Head of caudate nucleus (tissue), 42 donors: Measurements from ENCODE around the gene HOXD11.

Experiments used
- DNase-seq, 42 donors: peaks; one replicate each; pipeline versions ENCODE4 v3.0.0 to v3.0.0-alpha.2; 2020 to 2021; ENCODE audit warnings: mixed read lengths in 7 of 42
- intact Hi-C: fragments of 100-400 bp; cut with DNase I; formaldehyde crosslinking; loops from one replicate; pipeline ENCODE4 v1.15.0; 2022

HOXD11 gene

GRCh38 chr2:176106581-176107539 lies at the start of gene HOXD11:
TSS of gene HOXD11 (plus strand) at chr2:176107280. CDS start at chr2:176107356, 76 bp downstream.
- DNase-seq: peak in 1 of 42 donors; percentile 32
- intact Hi-C loops: no loop called here

- no peak for DNase-seq
- intact Hi-C loops: no loop called here
Measured at GRCh38 chr2:176063958-176064357, 43.1 kb upstream of the HOXD11 start.

DNA sequence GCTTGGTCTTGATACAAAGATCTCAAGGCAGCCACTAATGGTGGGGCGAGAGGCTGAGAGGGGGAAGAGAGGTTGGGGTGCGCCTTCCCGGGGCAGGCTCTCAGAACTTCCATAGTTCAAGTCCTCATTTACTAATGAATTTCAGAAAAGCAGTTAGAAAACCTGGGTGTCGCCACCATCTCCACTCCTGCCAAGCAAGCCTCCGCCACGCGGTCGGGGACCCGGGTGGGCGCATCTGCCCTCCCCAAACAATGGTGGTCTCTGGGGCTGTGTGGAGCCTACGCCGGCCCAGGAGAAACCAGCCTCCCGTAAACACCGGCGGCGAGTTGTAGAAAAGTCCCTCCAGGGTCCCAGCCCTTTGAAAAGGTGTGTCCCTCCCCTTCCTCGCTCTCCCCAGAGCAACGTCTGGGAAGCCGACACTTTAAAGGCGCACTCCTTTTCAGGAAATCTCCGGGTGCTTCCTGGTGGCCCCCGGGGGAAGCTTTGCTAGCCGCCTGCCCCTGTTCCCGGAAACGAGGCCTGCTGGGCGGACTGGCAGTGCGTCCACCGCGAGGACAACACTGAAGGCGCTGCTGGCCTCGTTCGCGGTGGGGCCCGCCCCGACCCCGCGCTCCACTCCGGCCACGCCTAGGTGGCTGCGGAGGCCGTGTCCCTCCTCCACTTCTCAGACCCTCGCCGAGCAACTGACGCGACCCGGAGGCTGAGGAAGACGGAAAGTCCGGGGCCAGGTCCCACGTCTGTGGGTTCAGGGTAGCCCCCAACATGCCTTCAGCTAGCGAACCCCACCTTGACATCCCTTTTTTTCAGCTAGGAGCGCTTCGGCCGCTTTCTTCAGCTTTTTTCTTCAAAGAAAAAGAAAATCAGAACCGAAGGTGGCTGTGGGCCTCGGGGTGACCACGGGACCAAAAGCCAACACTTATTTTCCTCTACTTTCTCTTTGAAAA lies 40.2 kb upstream of the HOXD11 start:
- DNase-seq: no peak

DNA sequence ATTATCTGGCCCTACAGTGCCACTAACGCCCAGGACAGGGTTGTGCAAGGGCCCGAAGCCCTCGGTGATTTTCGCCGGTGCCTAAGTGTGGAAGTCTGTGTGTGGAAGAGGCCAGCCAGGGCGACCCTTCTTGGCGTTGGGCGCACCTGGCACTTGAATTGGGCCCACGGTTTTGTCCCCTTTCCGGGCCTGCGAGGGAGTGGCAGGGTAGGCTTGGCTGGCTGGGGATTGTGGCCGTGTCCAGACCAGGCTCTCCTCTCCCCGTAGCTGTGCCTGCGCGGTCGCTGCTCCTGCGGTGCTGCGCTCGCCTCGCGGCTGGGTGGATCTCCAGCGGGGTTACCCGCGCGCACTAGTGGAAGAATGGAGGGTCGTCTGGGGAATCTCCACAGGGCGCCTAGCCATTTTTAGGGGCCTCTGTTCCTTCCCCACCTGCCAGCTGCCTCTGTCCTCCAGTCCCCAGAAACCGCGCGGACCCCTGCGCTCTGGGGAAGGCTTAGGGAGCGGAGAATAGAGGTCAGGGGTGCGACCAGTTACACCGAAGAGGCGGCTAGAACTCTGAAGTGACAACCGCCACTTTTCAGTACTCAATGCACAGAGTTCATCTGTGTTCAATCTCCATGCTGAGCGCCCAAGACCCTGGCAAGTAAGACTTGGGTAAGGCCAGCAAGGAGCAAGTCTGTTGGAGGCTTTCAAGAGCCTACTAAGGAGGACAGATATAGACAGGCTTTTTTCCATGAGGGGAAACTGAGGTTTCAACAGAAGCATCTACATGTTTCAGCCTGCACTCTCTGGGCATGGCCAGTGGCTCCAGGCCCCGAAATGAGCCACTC lies 39.3 kb upstream of the HOXD11 start:
- intact Hi-C loops: no loop called here
- no peak for DNase-seq

More for the DNA sequence above, 40.2 kb upstream of the HOXD11 start:
- intact Hi-C loops: no loop called here

GRCh38 chr2:176068419-176068832 lies 38.7 kb upstream of the HOXD11 start:
- intact Hi-C loops: no loop called here
- DNase-seq: no peak

GRCh38 chr2:176071330-176072291 lies 35.5 kb upstream of the HOXD11 start:
- intact Hi-C loops: no loop called here
- DNase-seq: no peak

DNA sequence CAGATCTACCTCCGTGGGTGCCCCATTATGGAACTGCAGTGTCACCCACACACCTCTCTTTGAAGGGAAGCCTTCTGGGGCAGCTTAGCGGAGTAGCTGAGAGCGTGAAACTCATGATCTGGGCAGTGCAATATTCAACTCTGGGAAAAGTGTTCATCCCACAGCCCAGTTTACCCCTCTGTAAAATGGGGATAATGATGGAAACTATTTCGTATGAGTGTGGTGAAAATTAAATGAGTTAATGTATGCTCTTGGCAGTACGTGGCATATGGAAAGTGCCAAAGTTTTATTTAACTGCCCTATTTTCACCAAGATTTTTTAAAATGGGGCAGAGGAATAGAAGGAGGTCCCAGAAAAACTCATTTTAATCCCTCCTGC lies 34.8 kb upstream of the HOXD11 start:
- intact Hi-C loops: no loop called here
- no peak for DNase-seq

- intact Hi-C loops: no loop called here
- DNase-seq: no peak
Measured at GRCh38 chr2:176072951-176073904, 33.9 kb upstream of the HOXD11 start.

GRCh38 chr2:176074919-176075425 lies 32.1 kb upstream of the HOXD11 start:
- intact Hi-C loops: no loop called here
- DNase-seq: no peak

DNA sequence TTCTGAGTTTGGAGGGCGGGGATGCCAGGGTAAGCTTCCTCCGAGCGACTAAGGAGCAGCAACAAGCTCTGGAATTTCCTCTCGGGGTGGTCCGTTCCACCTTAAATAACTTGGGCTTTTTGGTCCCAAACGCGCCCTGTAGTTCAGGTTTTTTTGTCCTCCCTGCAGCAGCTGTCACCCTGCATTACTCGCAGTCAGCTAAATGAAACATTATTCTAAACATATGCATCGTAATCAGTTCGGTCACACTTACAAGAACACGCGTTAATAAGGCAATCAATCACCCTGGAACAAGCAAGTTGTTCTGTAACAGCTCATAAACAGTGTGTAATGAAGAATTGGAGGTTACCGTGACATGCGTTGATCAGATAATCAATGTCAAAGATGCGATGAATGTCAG lies 31.6 kb upstream of the HOXD11 start:
- intact Hi-C loops: no loop called here

DNA sequence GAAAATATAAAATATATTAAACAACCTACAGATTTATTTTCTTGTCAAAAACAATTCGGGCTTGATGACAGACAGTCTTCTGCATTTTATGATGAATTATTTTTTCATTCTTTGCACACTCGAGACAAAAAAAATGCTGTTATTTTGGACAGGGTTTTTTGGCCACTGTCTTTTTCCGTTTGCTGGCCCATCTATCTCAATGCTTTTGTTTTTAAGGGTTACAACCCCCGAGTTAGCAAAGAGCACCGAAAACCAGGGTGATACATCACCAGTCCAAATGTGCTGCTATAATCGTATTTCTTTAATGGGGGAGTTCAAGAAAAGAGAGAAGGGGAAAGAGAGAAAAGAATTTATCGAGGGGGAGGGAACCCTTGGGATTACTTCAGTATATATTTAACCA lies 31.0 kb upstream of the HOXD11 start:
- DNase-seq: no peak
- intact Hi-C loops: no loop called here

More for the DNA sequence above, 31.6 kb upstream of the HOXD11 start:
- no peak for DNase-seq

GRCh38 chr2:176076796-176077195 lies 30.3 kb upstream of the HOXD11 start:
- no peak for DNase-seq
- intact Hi-C loops: no loop called here

- DNase-seq: peak in 1 of 42 donors; percentile 8
- intact Hi-C loops: no loop called here
Measured at GRCh38 chr2:176078541-176079284, 28.4 kb upstream of the HOXD11 start.

DNA sequence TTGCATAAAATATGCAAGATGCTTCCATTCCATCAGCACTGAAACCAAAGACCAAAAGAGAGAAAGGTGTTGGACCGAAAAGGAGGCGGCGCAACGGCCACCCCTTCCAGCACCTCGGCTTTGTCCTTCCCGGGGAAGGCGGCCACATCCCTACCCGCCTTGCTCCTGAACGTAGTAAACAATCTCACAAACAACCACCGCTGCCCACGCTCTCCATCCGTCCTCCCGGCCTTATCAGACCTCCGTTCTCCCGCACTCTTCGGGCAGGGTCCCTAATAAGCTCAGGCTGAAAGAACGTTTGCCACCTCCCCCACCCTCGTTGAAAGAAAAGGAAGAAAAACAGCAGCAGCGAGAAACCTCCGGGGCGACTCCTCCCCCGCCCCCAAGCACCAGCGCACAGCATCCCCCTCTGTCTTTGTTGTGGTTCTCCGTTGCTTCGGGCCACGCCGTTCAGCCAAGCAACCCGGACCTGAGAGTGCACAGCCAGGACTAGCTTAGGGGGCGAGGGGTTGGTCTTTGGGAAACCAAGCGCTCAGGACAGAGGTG lies 27.7 kb upstream of the HOXD11 start:
- DNase-seq: peak in 2 of 42 donors; percentile 22 to 38
- intact Hi-C loops: no loop called here

- peak in 4 of 42 donors; percentile 0 to 41 (median 20) for DNase-seq
- intact Hi-C loops: no loop called here
Measured at GRCh38 chr2:176079831-176080539, 27.1 kb upstream of the HOXD11 start.
